Measurements from ENCODE around the gene PPT2.

The PPT2 gene

DNA sequence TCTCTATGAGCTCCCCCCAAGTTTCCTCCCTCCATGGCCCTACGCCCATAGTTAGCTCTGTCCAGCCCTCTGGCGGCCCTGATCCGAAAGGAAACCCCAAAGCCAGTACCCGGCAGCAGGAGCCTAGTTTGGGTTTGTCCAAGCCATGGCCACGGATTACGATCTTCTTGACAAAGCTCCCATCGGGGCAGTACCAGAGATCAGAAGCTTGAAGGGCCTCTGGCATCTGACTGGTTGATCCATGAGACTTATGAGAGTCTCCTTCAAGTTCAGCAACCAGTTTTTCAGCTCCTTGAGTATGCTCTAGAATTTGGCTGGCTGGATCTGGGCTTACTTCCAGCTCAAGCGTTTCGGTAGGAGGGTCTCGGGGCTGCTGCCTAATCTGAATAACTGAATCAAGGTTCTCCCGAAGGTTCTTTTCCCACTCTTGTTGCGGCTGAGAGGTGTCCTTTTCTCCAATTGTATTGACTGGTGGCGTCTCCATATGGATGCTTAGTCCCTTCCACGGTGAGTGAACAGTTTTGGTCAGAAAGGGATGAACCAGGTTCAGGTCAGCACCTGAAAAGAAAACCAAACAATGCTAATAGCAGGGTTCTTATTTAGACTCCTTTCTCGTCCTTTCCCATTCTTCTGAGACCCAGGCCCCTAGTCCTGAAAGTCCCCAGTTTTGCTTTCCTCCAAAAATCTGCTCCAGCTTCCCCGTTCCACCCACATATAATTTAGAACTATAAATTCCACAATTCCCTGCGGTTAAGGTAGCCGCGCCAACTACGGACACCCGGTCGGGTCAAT lies 24.4 kb upstream of the PPT2 start:
- peak overlapping the region in 1 of 2 experiments; percentile 72 for H3K4ac ChIP-seq (ENCODE audit: low read depth in 1 of 2, low read length in 2 of 2)
- WGBS, result 48% methylated on average over 21 of the region's 22 CpGs
- H3K79me1 ChIP-seq (replicated peaks; ENCODE audit: low read length, poor library complexity, severe bottlenecking), result peaks cover 36% of the 10 kb centered on the region
- peak overlapping the region; percentile 99 for H3K9ac ChIP-seq (ENCODE audit: low read length)
- no peak overlapping the region for H2AFZ ChIP-seq (ENCODE audit: low read depth, low read length)
- H3K14ac ChIP-seq (ENCODE audit: low read length in 2 of 2), result no peak overlapping the region
- H2BK15ac ChIP-seq (ENCODE audit: low read depth, poor library complexity, severe bottlenecking), result peak overlapping the region; percentile 48
- H3K18ac ChIP-seq (ENCODE audit: low read depth in 1 of 2, low read length in 2 of 2), result peak overlapping the region; percentile 49 to 82
- no peak overlapping the region for H4K91ac ChIP-seq (ENCODE audit: low read length)
- H2BK12ac ChIP-seq (ENCODE audit: low read length in 2 of 2), result peak overlapping the region; percentile 51 to 93
- DNase-seq, result no peak
- no peak overlapping the region for H3K23ac ChIP-seq (ENCODE audit: low read length in 2 of 2)
- H3K27me3 ChIP-seq (ENCODE audit: control insufficient read depth in 1 of 2, insufficient read depth in 1 of 2, low read length in 2 of 2), result peaks cover 0 to 3% of the 10 kb centered on the region in 2 experiments
- H2BK5ac ChIP-seq (ENCODE audit: low read depth, low read length, poor library complexity, severe bottlenecking), result peak overlapping the region; percentile 79
- H3K4me3 ChIP-seq (ENCODE audit: insufficient read depth in 1 of 2, low read depth in 1 of 2, low read length in 2 of 2), result peak overlapping the region; percentile 75 to 91
- H4K8ac ChIP-seq (ENCODE audit: low read length), result peak overlapping the region; percentile 91
- peak overlapping the region; percentile 84 for H3K4me2 ChIP-seq (ENCODE audit: low read length, poor library complexity, severe bottlenecking)
- no peaks in the 10 kb centered on the region for H3K9me3 ChIP-seq (ENCODE audit: control insufficient read depth, low read length)
- peak overlapping the region; percentile 64 for H2BK120ac ChIP-seq (ENCODE audit: low read depth, low read length)
- H3K4me1 ChIP-seq (ENCODE audit: control insufficient read depth, insufficient read depth, low read depth, low read length), result peaks cover 22% of the 10 kb centered on the region
- peak overlapping the region; percentile 4 for H2AK5ac ChIP-seq (ENCODE audit: low read length, severe bottlenecking)
- H3K27ac ChIP-seq (ENCODE audit: low read length, poor library complexity, severe bottlenecking), result peak overlapping the region; percentile 71
- peaks cover 6 to 25% of the 10 kb centered on the region in 2 experiments for H3K36me3 ChIP-seq (ENCODE audit: control insufficient read depth in 1 of 2, insufficient read depth in 2 of 2, low read depth in 1 of 2, low read length in 2 of 2)

DNA sequence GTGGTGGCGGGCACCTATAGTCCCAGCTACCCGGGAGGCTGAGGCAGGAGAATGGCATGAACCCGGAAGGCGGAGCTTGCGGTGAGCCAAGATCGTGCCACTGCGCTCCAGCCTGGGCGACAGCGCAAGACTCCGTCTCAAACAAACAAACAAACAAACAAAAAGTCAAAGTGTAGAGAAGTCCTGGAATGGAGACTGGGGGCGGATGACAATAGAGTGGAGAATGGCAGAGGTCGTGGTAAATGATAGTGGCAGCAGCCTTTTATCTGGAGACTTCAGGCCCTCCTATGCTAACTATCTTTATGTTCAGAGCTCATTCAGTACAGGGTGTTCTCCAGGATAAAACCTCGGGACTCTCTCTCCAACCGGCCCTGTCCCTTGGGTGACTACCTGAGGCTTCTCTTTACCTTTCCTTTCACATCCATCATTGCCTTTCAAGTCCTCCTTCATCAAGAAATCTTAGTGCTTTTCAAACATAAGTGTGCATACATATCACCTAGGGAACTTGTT lies 22.4 kb upstream of the PPT2 start:
- Histone ChIP-seq H3K4me2 (ENCODE audit: low read length, poor library complexity, severe bottlenecking) (no peak overlapping the region), H2BK12ac (ENCODE audit: low read length in 2 of 2) (no peak overlapping the region), H4K8ac (ENCODE audit: low read length) (no peak overlapping the region), H3K14ac (ENCODE audit: low read length in 2 of 2) (no peak overlapping the region), H2AK5ac (ENCODE audit: low read length, severe bottlenecking) (no peak overlapping the region), H3K23ac (ENCODE audit: low read length in 2 of 2) (no peak overlapping the region), H2AFZ (ENCODE audit: low read depth, low read length) (no peak overlapping the region), H3K27ac (ENCODE audit: low read length, poor library complexity, severe bottlenecking) (no peak overlapping the region), H2BK120ac (ENCODE audit: low read depth, low read length) (no peak overlapping the region), H3K27me3 (ENCODE audit: control insufficient read depth in 1 of 2, insufficient read depth in 1 of 2, low read length in 2 of 2) (peaks cover 0 to 6% of the 10 kb centered on the region in 2 experiments), H3K4me1 (ENCODE audit: control insufficient read depth, insufficient read depth, low read depth, low read length) (peaks cover 22% of the 10 kb centered on the region), H3K36me3 (ENCODE audit: control insufficient read depth in 1 of 2, insufficient read depth in 2 of 2, low read depth in 1 of 2, low read length in 2 of 2) (peaks cover 0 to 6% of the 10 kb centered on the region in 2 experiments), H3K79me1 (replicated peaks; ENCODE audit: low read length, poor library complexity, severe bottlenecking) (peaks cover 27% of the 10 kb centered on the region), H4K91ac (ENCODE audit: low read length) (no peak overlapping the region), H2BK15ac (ENCODE audit: low read depth, poor library complexity, severe bottlenecking) (no peak overlapping the region), H3K18ac (ENCODE audit: low read depth in 1 of 2, low read length in 2 of 2) (no peak overlapping the region), H3K4ac (ENCODE audit: low read depth in 1 of 2, low read length in 2 of 2) (no peak overlapping the region), H2BK5ac (ENCODE audit: low read depth, low read length, poor library complexity, severe bottlenecking) (no peak overlapping the region), H3K4me3 (ENCODE audit: insufficient read depth in 1 of 2, low read depth in 1 of 2, low read length in 2 of 2) (no peak overlapping the region), H3K9ac (ENCODE audit: low read length) (no peak overlapping the region), H3K9me3 (ENCODE audit: control insufficient read depth, low read length) (no peaks in the 10 kb centered on the region)
- DNase-seq, result no peak
- 99% methylated on average over 6 of the region's 14 CpGs for WGBS

DNA sequence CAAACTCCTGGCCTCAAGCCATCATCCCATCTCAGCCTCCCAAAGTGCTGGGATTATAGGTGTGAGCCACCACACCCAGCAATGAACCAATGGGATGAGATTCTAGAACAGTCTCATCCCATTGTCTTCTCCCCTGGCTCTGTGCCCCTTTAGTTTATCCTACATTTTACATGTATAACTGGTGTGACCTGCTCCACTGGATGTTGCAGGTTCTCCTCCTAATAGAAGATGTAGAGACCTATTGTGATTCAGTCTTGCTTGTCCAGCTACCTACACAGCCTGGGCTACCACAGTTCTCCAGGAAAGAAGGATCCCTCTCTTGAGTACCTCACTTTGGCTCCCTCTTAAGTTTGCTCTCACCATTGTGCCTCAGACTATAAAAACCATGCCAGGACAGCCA lies 21.8 kb upstream of the PPT2 start:
- H3K36me3 ChIP-seq (ENCODE audit: control insufficient read depth in 1 of 2, insufficient read depth in 2 of 2, low read depth in 1 of 2, low read length in 2 of 2), result no peaks in the 10 kb centered on the region
- H3K27ac ChIP-seq (ENCODE audit: low read length, poor library complexity, severe bottlenecking), result no peak overlapping the region
- H2AFZ ChIP-seq (ENCODE audit: low read depth, low read length), result no peak overlapping the region
- H3K4me1 ChIP-seq (ENCODE audit: control insufficient read depth, insufficient read depth, low read depth, low read length), result peaks cover 19% of the 10 kb centered on the region
- no peak overlapping the region for H3K14ac ChIP-seq (ENCODE audit: low read length in 2 of 2)
- no peak overlapping the region for H4K8ac ChIP-seq (ENCODE audit: low read length)
- H2BK5ac ChIP-seq (ENCODE audit: low read depth, low read length, poor library complexity, severe bottlenecking), result no peak overlapping the region
- peaks cover 0 to 6% of the 10 kb centered on the region in 2 experiments for H3K27me3 ChIP-seq (ENCODE audit: control insufficient read depth in 1 of 2, insufficient read depth in 1 of 2, low read length in 2 of 2)
- no peak overlapping the region for H3K23ac ChIP-seq (ENCODE audit: low read length in 2 of 2)
- DNase-seq, result no peak
- no peak overlapping the region for H3K4ac ChIP-seq (ENCODE audit: low read depth in 1 of 2, low read length in 2 of 2)
- H2BK120ac ChIP-seq (ENCODE audit: low read depth, low read length), result no peak overlapping the region
- H3K9me3 ChIP-seq (ENCODE audit: control insufficient read depth, low read length), result no peaks in the 10 kb centered on the region
- H3K4me3 ChIP-seq (ENCODE audit: insufficient read depth in 1 of 2, low read depth in 1 of 2, low read length in 2 of 2), result no peak overlapping the region
- no peak overlapping the region for H4K91ac ChIP-seq (ENCODE audit: low read length)
- H3K18ac ChIP-seq (ENCODE audit: low read depth in 1 of 2, low read length in 2 of 2), result no peak overlapping the region
- H3K9ac ChIP-seq (ENCODE audit: low read length), result no peak overlapping the region
- H3K79me1 ChIP-seq (replicated peaks; ENCODE audit: low read length, poor library complexity, severe bottlenecking), result peaks cover 21% of the 10 kb centered on the region
- no peak overlapping the region for H2AK5ac ChIP-seq (ENCODE audit: low read length, severe bottlenecking)
- H3K4me2 ChIP-seq (ENCODE audit: low read length, poor library complexity, severe bottlenecking), result no peak overlapping the region
- H2BK15ac ChIP-seq (ENCODE audit: low read depth, poor library complexity, severe bottlenecking), result no peak overlapping the region
- no peak overlapping the region for H2BK12ac ChIP-seq (ENCODE audit: low read length in 2 of 2)

DNA sequence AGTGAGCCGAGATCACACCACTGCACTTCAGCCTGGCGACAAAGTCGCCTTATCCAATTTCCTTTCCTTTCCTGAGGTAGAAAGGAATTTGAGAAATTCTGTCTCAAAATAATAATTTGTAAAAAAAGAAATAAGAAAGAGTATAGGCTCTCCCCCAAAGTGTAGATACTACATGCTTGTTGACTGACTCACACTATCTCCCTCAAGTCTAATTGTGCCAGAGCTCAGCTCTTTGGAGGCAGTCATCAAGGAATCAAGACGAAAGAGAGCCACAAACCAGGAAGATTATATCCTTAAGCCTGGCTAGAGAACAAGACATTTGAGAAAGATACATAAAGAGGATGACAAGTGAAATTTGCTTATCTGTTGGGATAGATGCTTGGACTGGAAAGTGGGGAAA lies 20.2 kb upstream of the PPT2 start:
- H4K91ac ChIP-seq (ENCODE audit: low read length), result no peak overlapping the region
- H3K23ac ChIP-seq (ENCODE audit: low read length in 2 of 2), result no peak overlapping the region
- no peak overlapping the region for H3K27ac ChIP-seq (ENCODE audit: low read length, poor library complexity, severe bottlenecking)
- H3K27me3 ChIP-seq (ENCODE audit: control insufficient read depth in 1 of 2, insufficient read depth in 1 of 2, low read length in 2 of 2), result peaks cover 0 to 6% of the 10 kb centered on the region in 2 experiments
- H2BK15ac ChIP-seq (ENCODE audit: low read depth, poor library complexity, severe bottlenecking), result no peak overlapping the region
- H3K18ac ChIP-seq (ENCODE audit: low read depth in 1 of 2, low read length in 2 of 2), result no peak overlapping the region
- H3K4me3 ChIP-seq (ENCODE audit: insufficient read depth in 1 of 2, low read depth in 1 of 2, low read length in 2 of 2), result no peak overlapping the region
- H3K9me3 ChIP-seq (ENCODE audit: control insufficient read depth, low read length), result no peaks in the 10 kb centered on the region
- no peak for DNase-seq
- peaks cover 11% of the 10 kb centered on the region for H3K4me1 ChIP-seq (ENCODE audit: control insufficient read depth, insufficient read depth, low read depth, low read length)
- no peak overlapping the region for H2BK5ac ChIP-seq (ENCODE audit: low read depth, low read length, poor library complexity, severe bottlenecking)
- H3K4me2 ChIP-seq (ENCODE audit: low read length, poor library complexity, severe bottlenecking), result no peak overlapping the region
- H4K8ac ChIP-seq (ENCODE audit: low read length), result no peak overlapping the region
- H3K79me1 ChIP-seq (replicated peaks; ENCODE audit: low read length, poor library complexity, severe bottlenecking), result peaks cover 10% of the 10 kb centered on the region
- no peak overlapping the region for H2AFZ ChIP-seq (ENCODE audit: low read depth, low read length)
- no peak overlapping the region for H2BK120ac ChIP-seq (ENCODE audit: low read depth, low read length)
- no peaks in the 10 kb centered on the region for H3K36me3 ChIP-seq (ENCODE audit: control insufficient read depth in 1 of 2, insufficient read depth in 2 of 2, low read depth in 1 of 2, low read length in 2 of 2)
- no peak overlapping the region for H3K9ac ChIP-seq (ENCODE audit: low read length)
- no peak overlapping the region for H2BK12ac ChIP-seq (ENCODE audit: low read length in 2 of 2)
- no peak overlapping the region for H3K14ac ChIP-seq (ENCODE audit: low read length in 2 of 2)
- no peak overlapping the region for H3K4ac ChIP-seq (ENCODE audit: low read depth in 1 of 2, low read length in 2 of 2)
- H2AK5ac ChIP-seq (ENCODE audit: low read length, severe bottlenecking), result no peak overlapping the region
- WGBS, result 53% methylated on average over 1 of the region's 4 CpGs
